Gastroesophageal sphincter (tissue), 3 donors: Measurements from ENCODE around the gene TADA1.

Source experiments
- CTCF ChIP-seq, 4 experiments: fragments of 200-600 bp in 2 of 4; fragments of 450-650 bp in 2 of 4; sonication (generic) in 1 of 4; IDR thresholded peaks; one replicate each; pipeline ENCODE4 v1.5.1; 2017 to 2019; ENCODE audit warnings: antibody characterized with exemption in 4 of 4, mild to moderate bottlenecking in 2 of 4, moderate library complexity in 2 of 4
- EP300 ChIP-seq: sonication (generic); formaldehyde crosslinking; IDR thresholded peaks from one replicate; pipeline ENCODE4 v1.6.1; 2017; ENCODE audit warnings: antibody characterized with exemption, mild to moderate bottlenecking
- POLR2A ChIP-seq, 2 donors: fragments of 450-650 bp; IDR thresholded peaks; one replicate each; pipeline ENCODE4 v1.6.1; 2017; ENCODE audit warnings: antibody characterized with exemption in 2 of 2, mild to moderate bottlenecking in 2 of 2, moderate library complexity in 1 of 2
- POLR2AphosphoS5 ChIP-seq: sonication (generic); formaldehyde crosslinking; IDR thresholded peaks from one replicate; pipeline ENCODE4 v1.6.1; 2017; ENCODE audit warnings: antibody characterized with exemption

- no peak for TF ChIP-seq CTCF (IDR thresholded peaks at IDR 0.05)
- TF ChIP-seq EP300 = no peak
- no peak for TF ChIP-seq POLR2A (IDR thresholded peaks at IDR 0.05)
- TF ChIP-seq POLR2AphosphoS5 = no peak
These were observed 53.7 kb downstream of the TADA1 start for GRCh38 chr1:166822385-166822784.
